Measurements from ENCODE around the gene FKBP1B. TPM values are rescaled to one million over a fixed set of nuclear protein-coding genes. Genes with fewer than 3 reads are reported as not detected.

The FKBP1B gene
- total and polyA plus RNA-seq, 2 donors = 4.4 to 9.3 TPM

DNA sequence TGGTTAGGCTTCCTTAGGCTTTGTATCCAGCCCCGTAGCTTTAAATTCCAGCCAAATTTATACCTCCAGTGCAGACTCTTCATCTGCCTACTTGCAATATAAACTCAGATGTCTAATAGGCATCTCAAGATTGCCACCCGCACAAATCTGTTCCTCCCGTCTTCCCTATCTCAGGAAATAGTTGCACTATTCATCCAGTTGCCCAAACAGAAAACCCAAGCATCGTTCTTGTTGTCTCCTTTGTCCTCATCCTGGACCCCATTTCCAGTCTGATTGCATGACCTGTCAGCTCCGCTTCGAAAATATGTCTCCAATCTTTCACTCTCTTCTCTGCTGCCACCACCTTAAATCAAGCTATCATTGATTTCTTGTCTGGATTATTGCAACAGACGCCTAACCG is 2.3 kb downstream of the FKBP1B start:
- peaks cover 0 to 6% of the 10 kb centered on the region in 2 donors for H3K9me3 ChIP-seq (ENCODE audit: control insufficient read depth in 2 of 2, insufficient read depth in 1 of 2, low read length in 1 of 2)
- no peaks in the 10 kb centered on the region for H3K36me3 ChIP-seq (ENCODE audit: control insufficient read depth in 2 of 2, insufficient read depth in 2 of 2, low read length in 1 of 2)
- no peak overlapping the region for H3K4me3 ChIP-seq (ENCODE audit: low read length in 2 of 2)
- peaks cover 12 to 56% of the 10 kb centered on the region in 2 donors for H3K27me3 ChIP-seq (ENCODE audit: control insufficient read depth in 2 of 2, insufficient read depth in 1 of 2, low read length in 1 of 2)
- peaks cover 9 to 19% of the 10 kb centered on the region in 2 donors for H3K4me1 ChIP-seq (ENCODE audit: control insufficient read depth in 2 of 2, insufficient read depth in 2 of 2, low read length in 2 of 2)
- no peak for DNase-seq (ENCODE audit: low read depth in 6 of 9, low spot score in 9 of 9)
- H3K27ac ChIP-seq (ENCODE audit: low read depth in 1 of 2, low read length in 1 of 2) = no peak overlapping the region
- 93% methylated on average over 8 of the region's 8 CpGs for WGBS

DNA sequence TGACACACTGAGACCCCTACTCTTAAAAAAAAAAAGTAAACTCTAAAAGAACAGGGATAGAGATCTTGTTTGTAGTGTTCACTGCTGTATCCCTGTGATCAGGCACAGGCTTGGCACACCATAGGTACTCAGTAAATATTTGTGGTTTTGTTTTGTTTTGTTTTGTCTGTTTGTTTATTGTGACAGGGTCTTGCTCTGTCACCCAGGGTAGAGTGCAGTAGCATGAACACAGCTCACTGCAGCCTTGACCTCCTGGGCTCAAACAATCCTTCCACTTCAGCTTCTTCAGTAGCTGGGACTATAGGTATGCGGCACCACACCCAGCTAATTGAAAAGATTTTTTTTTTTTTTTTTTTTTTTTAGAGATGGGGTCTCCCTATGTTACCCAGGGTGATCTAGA is 3.4 kb downstream of the FKBP1B start:
- H3K27ac ChIP-seq (ENCODE audit: low read depth in 1 of 2, low read length in 1 of 2) = no peak overlapping the region
- no peak for DNase-seq (ENCODE audit: low read depth in 6 of 9, low spot score in 9 of 9)
- peaks cover 0 to 6% of the 10 kb centered on the region in 2 donors for H3K9me3 ChIP-seq (ENCODE audit: control insufficient read depth in 2 of 2, insufficient read depth in 1 of 2, low read length in 1 of 2)
- H3K36me3 ChIP-seq (ENCODE audit: control insufficient read depth in 2 of 2, insufficient read depth in 2 of 2, low read length in 1 of 2) = no peaks in the 10 kb centered on the region
- 100% methylated on average over 1 of the region's 1 CpG for WGBS
- H3K27me3 ChIP-seq (ENCODE audit: control insufficient read depth in 2 of 2, insufficient read depth in 1 of 2, low read length in 1 of 2) = peaks cover 12 to 52% of the 10 kb centered on the region in 2 donors
- H3K4me1 ChIP-seq (ENCODE audit: control insufficient read depth in 2 of 2, insufficient read depth in 2 of 2, low read length in 2 of 2) = peaks cover 9 to 14% of the 10 kb centered on the region in 2 donors
- no peak overlapping the region for H3K4me3 ChIP-seq (ENCODE audit: low read length in 2 of 2)

DNA sequence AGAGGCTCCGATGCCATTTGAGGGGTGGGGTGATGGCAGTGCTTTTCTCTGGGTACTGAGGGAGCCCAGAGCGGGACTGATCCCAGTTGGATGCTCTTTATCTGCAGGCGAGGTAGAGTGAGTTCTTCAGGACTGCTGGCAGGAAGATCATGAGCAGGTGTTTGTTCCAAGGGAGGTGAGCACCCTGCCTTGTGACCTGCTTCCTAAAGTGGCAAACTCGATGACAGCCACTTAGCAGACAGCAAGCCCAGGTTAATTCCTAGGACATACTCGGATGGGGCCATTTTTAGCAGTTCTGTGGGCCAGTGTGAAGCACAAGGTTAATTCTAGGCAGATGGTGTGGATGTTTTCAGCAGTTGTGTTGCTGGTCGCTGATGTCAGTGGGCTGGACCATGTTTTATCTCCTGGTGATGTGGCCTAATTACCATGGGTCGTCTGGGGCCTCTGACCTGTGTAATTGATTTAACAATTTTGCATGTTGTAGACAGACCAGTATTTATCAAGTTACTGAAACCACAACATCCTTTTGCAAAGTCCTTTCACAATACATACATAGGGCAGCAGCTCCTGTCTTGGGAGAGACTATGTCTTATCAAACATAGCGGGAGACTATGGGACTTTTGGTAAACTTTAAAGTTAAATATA is 4.9 kb downstream of the FKBP1B start:
- DNase-seq (ENCODE audit: low read depth in 6 of 9, low spot score in 9 of 9) = no peak
- WGBS = 91% methylated on average over 8 of the region's 8 CpGs

DNA sequence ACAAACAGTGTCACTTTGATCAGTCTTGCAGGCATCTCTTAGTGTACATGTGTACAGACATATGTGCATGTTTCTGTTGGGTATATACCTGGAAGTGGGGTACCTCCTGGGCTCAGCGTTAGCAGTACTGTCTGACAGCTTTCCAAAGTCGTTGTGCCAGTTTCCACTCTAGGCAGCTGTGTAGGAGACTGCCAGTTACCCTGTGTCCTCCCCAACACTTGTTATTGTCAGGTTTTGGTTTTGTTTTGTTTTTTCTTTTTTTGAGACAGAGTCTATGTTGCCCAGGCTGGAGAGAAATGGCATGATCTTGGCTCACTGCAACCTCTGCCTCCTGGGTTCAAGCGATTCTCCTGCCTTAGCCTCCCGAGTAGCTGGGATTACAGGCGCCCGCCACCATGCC is 6.2 kb downstream of the FKBP1B start:
- Histone ChIP-seq H3K4me1 (ENCODE audit: control insufficient read depth in 2 of 2, insufficient read depth in 2 of 2, low read length in 2 of 2) (no peaks in the 10 kb centered on the region), H3K27me3 (ENCODE audit: control insufficient read depth in 2 of 2, insufficient read depth in 1 of 2, low read length in 1 of 2) (peaks cover 1 to 24% of the 10 kb centered on the region in 2 donors), H3K4me3 (ENCODE audit: low read length in 2 of 2) (no peak overlapping the region), H3K27ac (ENCODE audit: low read depth in 1 of 2, low read length in 1 of 2) (no peak overlapping the region), H3K9me3 (ENCODE audit: control insufficient read depth in 2 of 2, insufficient read depth in 1 of 2, low read length in 1 of 2) (no peaks in the 10 kb centered on the region), H3K36me3 (ENCODE audit: control insufficient read depth in 2 of 2, insufficient read depth in 2 of 2, low read length in 1 of 2) (no peaks in the 10 kb centered on the region)
- no peak for DNase-seq (ENCODE audit: low read depth in 6 of 9, low spot score in 9 of 9)
- WGBS = 88% methylated on average over 6 of the region's 6 CpGs

More for the DNA sequence above, 4.9 kb downstream of the FKBP1B start:
- no peak overlapping the region for H3K4me3 ChIP-seq (ENCODE audit: low read length in 2 of 2)
- no peak overlapping the region for H3K27ac ChIP-seq (ENCODE audit: low read depth in 1 of 2, low read length in 1 of 2)
- peaks cover 6 to 7% of the 10 kb centered on the region in 2 donors for H3K4me1 ChIP-seq (ENCODE audit: control insufficient read depth in 2 of 2, insufficient read depth in 2 of 2, low read length in 2 of 2)
- no peaks in the 10 kb centered on the region for H3K36me3 ChIP-seq (ENCODE audit: control insufficient read depth in 2 of 2, insufficient read depth in 2 of 2, low read length in 1 of 2)
- no peaks in the 10 kb centered on the region for H3K9me3 ChIP-seq (ENCODE audit: control insufficient read depth in 2 of 2, insufficient read depth in 1 of 2, low read length in 1 of 2)
- H3K27me3 ChIP-seq (ENCODE audit: control insufficient read depth in 2 of 2, insufficient read depth in 1 of 2, low read length in 1 of 2) = peaks cover 12 to 36% of the 10 kb centered on the region in 2 donors

DNA sequence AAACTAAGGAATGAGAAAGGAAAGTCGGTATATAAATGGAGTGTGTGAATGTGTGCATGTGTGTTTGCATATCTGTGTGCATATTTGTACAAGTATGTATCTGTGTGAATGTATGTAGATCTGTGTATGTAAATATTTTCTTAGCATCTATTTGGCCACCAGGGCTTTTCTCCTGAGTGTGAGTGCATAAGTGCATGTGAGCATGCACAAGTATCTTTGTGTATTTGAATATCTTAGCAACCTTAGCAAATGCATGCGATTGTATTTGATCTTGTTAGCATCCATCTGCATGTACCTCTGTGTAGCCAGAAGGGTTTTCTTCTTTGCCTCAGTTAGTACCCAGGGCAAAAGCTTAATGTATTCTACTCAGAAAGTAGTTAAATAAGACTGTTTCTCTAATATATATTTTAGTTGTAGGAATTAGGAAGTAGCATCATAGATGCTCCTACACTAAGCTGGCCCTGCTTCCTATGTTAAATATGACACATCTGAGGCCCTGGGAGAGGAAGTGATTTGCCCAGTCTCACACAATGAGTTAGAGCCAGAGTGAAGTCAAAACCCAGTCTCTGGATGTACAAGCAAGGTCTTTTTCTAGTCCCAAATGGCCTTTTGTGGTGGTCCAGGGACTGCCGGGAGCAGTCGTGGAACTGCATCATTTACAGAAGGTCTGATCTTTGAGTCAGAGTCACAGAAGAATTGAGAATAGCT is 9.2 kb downstream of the FKBP1B start:
- 96% methylated on average over 4 of the region's 4 CpGs for WGBS
- no peak for DNase-seq (ENCODE audit: low read depth in 6 of 9, low spot score in 9 of 9)
- H3K27me3 ChIP-seq (ENCODE audit: control insufficient read depth in 2 of 2, insufficient read depth in 1 of 2, low read length in 1 of 2) = peaks cover 0 to 3% of the 10 kb centered on the region in 2 donors

DNA sequence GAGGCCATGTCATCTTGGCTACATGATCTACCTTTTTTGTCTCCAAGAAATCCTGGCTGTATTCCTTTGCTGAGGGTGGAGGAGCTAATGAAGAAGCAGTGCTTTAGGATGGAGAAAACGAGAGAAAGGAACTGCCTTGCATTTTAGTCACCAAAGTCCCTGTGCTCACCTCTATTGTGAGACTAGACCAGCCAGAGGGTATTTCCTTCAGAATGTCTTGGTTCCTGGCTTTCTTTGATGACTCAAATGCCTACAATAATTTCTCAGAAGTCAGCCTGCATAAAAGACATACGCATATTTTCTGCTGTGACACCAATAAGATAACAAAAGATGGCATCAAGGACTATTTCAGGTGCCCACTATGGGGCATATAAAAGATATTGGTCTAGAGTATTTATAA is 15.8 kb downstream of the FKBP1B start:
- WGBS = 94% methylated on average over 2 of the region's 2 CpGs
- peaks cover 28 to 42% of the 10 kb centered on the region in 2 donors for H3K36me3 ChIP-seq (ENCODE audit: control insufficient read depth in 2 of 2, insufficient read depth in 2 of 2, low read length in 1 of 2)
- H3K27ac ChIP-seq (ENCODE audit: low read depth in 1 of 2, low read length in 1 of 2) = no peak overlapping the region
- no peaks in the 10 kb centered on the region for H3K9me3 ChIP-seq (ENCODE audit: control insufficient read depth in 2 of 2, insufficient read depth in 1 of 2, low read length in 1 of 2)
- no peak for DNase-seq (ENCODE audit: low read depth in 6 of 9, low spot score in 9 of 9)
- no peak overlapping the region for H3K4me3 ChIP-seq (ENCODE audit: low read length in 2 of 2)
- H3K27me3 ChIP-seq (ENCODE audit: control insufficient read depth in 2 of 2, insufficient read depth in 1 of 2, low read length in 1 of 2) = no peaks in the 10 kb centered on the region
- H3K4me1 ChIP-seq (ENCODE audit: control insufficient read depth in 2 of 2, insufficient read depth in 2 of 2, low read length in 2 of 2) = no peaks in the 10 kb centered on the region

More for the DNA sequence above, 9.2 kb downstream of the FKBP1B start:
- H3K27ac ChIP-seq (ENCODE audit: low read depth in 1 of 2, low read length in 1 of 2) = no peak overlapping the region
- H3K4me3 ChIP-seq (ENCODE audit: low read length in 2 of 2) = no peak overlapping the region
- H3K4me1 ChIP-seq (ENCODE audit: control insufficient read depth in 2 of 2, insufficient read depth in 2 of 2, low read length in 2 of 2) = no peaks in the 10 kb centered on the region
- H3K36me3 ChIP-seq (ENCODE audit: control insufficient read depth in 2 of 2, insufficient read depth in 2 of 2, low read length in 1 of 2) = peaks cover 0 to 2% of the 10 kb centered on the region in 2 donors
- H3K9me3 ChIP-seq (ENCODE audit: control insufficient read depth in 2 of 2, insufficient read depth in 1 of 2, low read length in 1 of 2) = no peaks in the 10 kb centered on the region

DNA sequence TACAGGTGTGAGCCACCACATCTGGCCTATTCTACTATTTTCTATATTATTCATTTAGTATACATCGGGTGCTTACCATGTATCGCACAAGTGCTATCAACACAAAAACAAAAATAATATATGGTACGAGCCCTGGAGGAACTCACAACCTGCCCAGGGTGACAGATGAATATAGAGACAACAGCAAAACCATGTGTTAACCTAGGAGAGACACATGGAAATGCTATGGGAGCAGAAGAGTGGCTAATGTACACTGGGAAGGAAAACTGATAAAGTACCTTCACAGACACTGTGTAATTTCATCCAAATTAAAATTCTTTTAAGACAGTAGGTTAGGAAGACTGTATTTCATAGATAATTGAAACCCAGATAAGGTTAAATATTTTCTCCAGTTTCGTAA is 22.7 kb downstream of the FKBP1B start:
- Histone ChIP-seq H3K27ac (ENCODE audit: low read depth in 1 of 2, low read length in 1 of 2) (no peak overlapping the region), H3K9me3 (ENCODE audit: control insufficient read depth in 2 of 2, insufficient read depth in 1 of 2, low read length in 1 of 2) (no peaks in the 10 kb centered on the region), H3K27me3 (ENCODE audit: control insufficient read depth in 2 of 2, insufficient read depth in 1 of 2, low read length in 1 of 2) (no peaks in the 10 kb centered on the region), H3K36me3 (ENCODE audit: control insufficient read depth in 2 of 2, insufficient read depth in 2 of 2, low read length in 1 of 2) (peaks cover 24 to 40% of the 10 kb centered on the region in 2 donors), H3K4me1 (ENCODE audit: control insufficient read depth in 2 of 2, insufficient read depth in 2 of 2, low read length in 2 of 2) (peaks cover 3 to 7% of the 10 kb centered on the region in 2 donors), H3K4me3 (ENCODE audit: low read length in 2 of 2) (no peak overlapping the region)
- WGBS = 92% methylated on average over 4 of the region's 4 CpGs
- DNase-seq (ENCODE audit: low read depth in 6 of 9, low spot score in 9 of 9) = no peak

DNA sequence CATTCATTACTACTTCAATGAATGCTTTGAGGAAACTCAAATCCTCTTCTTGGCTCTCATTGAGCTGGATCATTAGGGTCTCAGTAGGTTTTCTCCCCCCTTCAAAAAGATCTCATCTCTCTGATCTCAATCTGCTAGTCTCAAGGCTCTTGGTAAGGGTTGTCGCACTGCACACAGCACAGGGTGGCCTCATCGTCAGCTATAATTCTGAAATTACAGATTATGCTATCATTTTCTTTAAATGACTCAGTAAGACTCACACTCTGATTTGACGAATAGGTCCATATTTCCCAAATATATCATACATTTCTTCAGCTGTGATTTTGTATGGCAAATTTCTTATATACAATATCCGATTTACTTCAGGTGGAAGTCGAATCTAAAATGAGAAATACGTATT is 24.3 kb downstream of the FKBP1B start:
- H3K4me1 ChIP-seq (ENCODE audit: control insufficient read depth in 2 of 2, insufficient read depth in 2 of 2, low read length in 2 of 2) = peaks cover 3 to 11% of the 10 kb centered on the region in 2 donors
- H3K4me3 ChIP-seq (ENCODE audit: low read length in 2 of 2) = no peak overlapping the region
- peaks cover 14 to 31% of the 10 kb centered on the region in 2 donors for H3K36me3 ChIP-seq (ENCODE audit: control insufficient read depth in 2 of 2, insufficient read depth in 2 of 2, low read length in 1 of 2)
- DNase-seq (ENCODE audit: low read depth in 6 of 9, low spot score in 9 of 9) = no peak
- WGBS = 96% methylated on average over 6 of the region's 6 CpGs
- H3K27ac ChIP-seq (ENCODE audit: low read depth in 1 of 2, low read length in 1 of 2) = no peak overlapping the region
- no peaks in the 10 kb centered on the region for H3K9me3 ChIP-seq (ENCODE audit: control insufficient read depth in 2 of 2, insufficient read depth in 1 of 2, low read length in 1 of 2)
- no peaks in the 10 kb centered on the region for H3K27me3 ChIP-seq (ENCODE audit: control insufficient read depth in 2 of 2, insufficient read depth in 1 of 2, low read length in 1 of 2)

DNA sequence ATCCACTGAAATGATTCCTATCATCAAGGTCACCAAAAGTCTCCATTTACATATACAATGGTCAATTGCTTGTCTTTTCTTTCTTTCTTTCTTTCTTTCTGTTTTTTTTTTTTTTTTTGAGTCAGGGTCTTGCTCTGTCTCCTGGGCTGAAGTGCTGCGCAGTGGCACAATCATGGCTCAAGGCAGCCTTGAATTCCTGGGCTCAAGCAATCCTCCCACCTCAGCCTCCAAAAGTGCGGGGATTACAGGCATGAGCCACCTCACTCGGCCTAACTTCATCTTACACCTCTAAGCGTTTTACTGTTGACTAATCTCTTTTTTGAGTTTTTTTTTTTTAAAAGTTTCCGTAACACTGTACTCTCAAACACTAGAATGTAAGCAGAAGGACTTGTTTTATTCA is 25.7 kb downstream of the FKBP1B start:
- no peak for DNase-seq (ENCODE audit: low read depth in 6 of 9, low spot score in 9 of 9)
- Histone ChIP-seq H3K4me3 (ENCODE audit: low read length in 2 of 2) (peak overlapping the region; percentile 81), H3K9me3 (ENCODE audit: control insufficient read depth in 2 of 2, insufficient read depth in 1 of 2, low read length in 1 of 2) (no peaks in the 10 kb centered on the region), H3K4me1 (ENCODE audit: control insufficient read depth in 2 of 2, insufficient read depth in 2 of 2, low read length in 2 of 2) (peaks cover 3 to 11% of the 10 kb centered on the region in 2 donors), H3K27ac (ENCODE audit: low read depth in 1 of 2, low read length in 1 of 2) (no peak overlapping the region), H3K27me3 (ENCODE audit: control insufficient read depth in 2 of 2, insufficient read depth in 1 of 2, low read length in 1 of 2) (no peaks in the 10 kb centered on the region), H3K36me3 (ENCODE audit: control insufficient read depth in 2 of 2, insufficient read depth in 2 of 2, low read length in 1 of 2) (peaks cover 5 to 25% of the 10 kb centered on the region in 2 donors)
- 83% methylated on average over 5 of the region's 5 CpGs for WGBS
